HL-60 (cell line): Measurements from ENCODE around the gene BIVM.
A peak's percentile ranks its signal among the peaks of the same experiment; 100 is the strongest.

Experiments
- DNase-seq, 2 experiments: peaks; one replicate each; pipeline ENCODE4 v3.0.0-alpha.2; 2010 to 2020; ENCODE audit warnings: low read depth in 1 of 2, low spot score in 1 of 2
- H3K27ac ChIP-seq: fragments of 250-450 bp; sonication (Bioruptor Pico); replicated peaks from 2 replicates; pipeline ENCODE4 v1.5.1; 2020; ENCODE audit warnings: mild to moderate bottlenecking, moderate library complexity
- H3K27me3 ChIP-seq: fragments of 250-450 bp; sonication (Bioruptor Pico); 2 replicates; pipeline ENCODE4 v1.5.1; 2021; ENCODE audit warnings: mild to moderate bottlenecking, moderate library complexity; ENCODE audit not compliant: insufficient read depth, poor library complexity, severe bottlenecking
- H3K4me3 ChIP-seq: replicated peaks from 2 replicates; pipeline ENCODE4 v1.5.1; 2011; ENCODE audit warnings: mild to moderate bottlenecking, control low read depth, low read length; ENCODE audit not compliant: insufficient read depth
- GABPA ChIP-seq: IDR thresholded peaks from 2 replicates; pipeline ENCODE4 v1.6.1; 2012; ENCODE audit warnings: low read depth
- POLR2AphosphoS5 ChIP-seq: IDR thresholded peaks from 2 replicates; pipeline ENCODE4 v1.6.1; 2012; ENCODE audit warnings: low read depth
- SPI1 ChIP-seq: IDR thresholded peaks from 2 replicates; pipeline ENCODE4 v1.6.1; 2012; ENCODE audit warnings: low read depth, mild to moderate bottlenecking, borderline replicate concordance
- TF ChIP-seq, protein P1 (sequence below): IDR thresholded peaks from 2 replicates; pipeline ENCODE4 v1.6.1; 2012; ENCODE audit warnings: low read depth; ENCODE audit not compliant: insufficient replicate concordance
- TF ChIP-seq, protein P2 (sequence below): IDR thresholded peaks from one replicate; pipeline ENCODE4 v1.5.1; 2011; ENCODE audit warnings: low read length, control low read depth, inconsistent platforms; ENCODE audit not compliant: insufficient read depth

BIVM gene

DNA sequence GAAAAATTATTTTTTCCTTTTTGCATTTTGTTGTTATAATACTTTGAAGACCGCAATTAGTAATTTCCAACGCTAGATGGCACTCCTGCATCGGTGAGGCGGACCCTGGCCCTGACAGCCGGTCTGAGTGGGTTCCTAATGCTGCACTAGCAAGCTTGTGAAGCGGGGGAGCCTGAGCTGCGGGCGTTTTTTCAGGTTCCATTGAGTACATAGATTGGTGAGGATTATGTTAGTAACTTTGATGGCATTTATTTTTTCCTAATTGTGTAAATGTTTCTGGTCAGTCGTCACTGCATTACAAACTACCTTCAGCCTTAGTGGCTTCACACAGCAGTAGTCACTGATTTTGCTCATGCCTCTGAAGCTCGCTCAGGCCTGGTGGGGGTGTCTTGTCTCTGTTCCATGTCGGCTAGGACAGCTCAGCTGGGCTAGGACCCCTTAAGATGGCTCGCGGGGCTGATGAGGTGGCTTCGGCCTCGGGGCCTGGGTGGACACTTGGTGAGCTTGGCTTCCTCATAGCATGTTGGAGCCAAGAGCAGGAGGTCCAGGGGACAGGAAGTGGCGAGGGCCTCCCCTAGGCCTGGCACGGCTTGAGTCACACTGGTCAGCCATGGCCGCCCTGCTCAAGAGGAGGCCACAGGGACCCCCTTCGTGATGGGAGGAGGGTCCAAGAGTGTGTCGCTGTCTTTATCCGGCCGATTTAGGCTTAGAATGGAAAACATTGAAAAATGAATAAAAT lies 71.9 kb downstream of the BIVM start:
- H3K27ac ChIP-seq = no peak overlapping the region

DNA sequence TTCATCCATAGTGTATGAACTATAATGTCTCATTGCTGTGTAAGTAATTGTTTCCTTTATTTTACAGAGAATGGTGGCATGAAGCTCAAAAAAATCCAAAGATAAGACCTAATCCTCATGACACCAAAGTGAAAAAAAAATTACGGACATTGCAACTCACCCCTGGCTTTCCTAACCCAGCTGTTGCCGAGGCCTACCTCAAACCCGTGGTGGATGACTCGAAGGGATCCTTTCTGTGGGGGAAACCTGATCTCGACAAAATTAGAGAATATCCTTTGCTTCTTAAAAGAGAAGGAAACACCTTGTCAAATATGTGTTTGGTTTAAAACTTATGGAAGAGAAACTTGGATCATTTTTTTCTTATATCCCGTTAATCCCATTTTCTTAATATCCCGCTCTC lies 73.2 kb downstream of the BIVM start:
- H3K4me3 ChIP-seq = no peak overlapping the region
- no peak overlapping the region for H3K27ac ChIP-seq
- DNase-seq = no peak
- TF ChIP-seq, protein P1, sequence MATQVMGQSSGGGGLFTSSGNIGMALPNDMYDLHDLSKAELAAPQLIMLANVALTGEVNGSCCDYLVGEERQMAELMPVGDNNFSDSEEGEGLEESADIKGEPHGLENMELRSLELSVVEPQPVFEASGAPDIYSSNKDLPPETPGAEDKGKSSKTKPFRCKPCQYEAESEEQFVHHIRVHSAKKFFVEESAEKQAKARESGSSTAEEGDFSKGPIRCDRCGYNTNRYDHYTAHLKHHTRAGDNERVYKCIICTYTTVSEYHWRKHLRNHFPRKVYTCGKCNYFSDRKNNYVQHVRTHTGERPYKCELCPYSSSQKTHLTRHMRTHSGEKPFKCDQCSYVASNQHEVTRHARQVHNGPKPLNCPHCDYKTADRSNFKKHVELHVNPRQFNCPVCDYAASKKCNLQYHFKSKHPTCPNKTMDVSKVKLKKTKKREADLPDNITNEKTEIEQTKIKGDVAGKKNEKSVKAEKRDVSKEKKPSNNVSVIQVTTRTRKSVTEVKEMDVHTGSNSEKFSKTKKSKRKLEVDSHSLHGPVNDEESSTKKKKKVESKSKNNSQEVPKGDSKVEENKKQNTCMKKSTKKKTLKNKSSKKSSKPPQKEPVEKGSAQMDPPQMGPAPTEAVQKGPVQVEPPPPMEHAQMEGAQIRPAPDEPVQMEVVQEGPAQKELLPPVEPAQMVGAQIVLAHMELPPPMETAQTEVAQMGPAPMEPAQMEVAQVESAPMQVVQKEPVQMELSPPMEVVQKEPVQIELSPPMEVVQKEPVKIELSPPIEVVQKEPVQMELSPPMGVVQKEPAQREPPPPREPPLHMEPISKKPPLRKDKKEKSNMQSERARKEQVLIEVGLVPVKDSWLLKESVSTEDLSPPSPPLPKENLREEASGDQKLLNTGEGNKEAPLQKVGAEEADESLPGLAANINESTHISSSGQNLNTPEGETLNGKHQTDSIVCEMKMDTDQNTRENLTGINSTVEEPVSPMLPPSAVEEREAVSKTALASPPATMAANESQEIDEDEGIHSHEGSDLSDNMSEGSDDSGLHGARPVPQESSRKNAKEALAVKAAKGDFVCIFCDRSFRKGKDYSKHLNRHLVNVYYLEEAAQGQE = no peak
- TF ChIP-seq SPI1 = no peak
- TF ChIP-seq POLR2AphosphoS5 = no peak
- no peak for TF ChIP-seq GABPA
- TF ChIP-seq, protein P2, sequence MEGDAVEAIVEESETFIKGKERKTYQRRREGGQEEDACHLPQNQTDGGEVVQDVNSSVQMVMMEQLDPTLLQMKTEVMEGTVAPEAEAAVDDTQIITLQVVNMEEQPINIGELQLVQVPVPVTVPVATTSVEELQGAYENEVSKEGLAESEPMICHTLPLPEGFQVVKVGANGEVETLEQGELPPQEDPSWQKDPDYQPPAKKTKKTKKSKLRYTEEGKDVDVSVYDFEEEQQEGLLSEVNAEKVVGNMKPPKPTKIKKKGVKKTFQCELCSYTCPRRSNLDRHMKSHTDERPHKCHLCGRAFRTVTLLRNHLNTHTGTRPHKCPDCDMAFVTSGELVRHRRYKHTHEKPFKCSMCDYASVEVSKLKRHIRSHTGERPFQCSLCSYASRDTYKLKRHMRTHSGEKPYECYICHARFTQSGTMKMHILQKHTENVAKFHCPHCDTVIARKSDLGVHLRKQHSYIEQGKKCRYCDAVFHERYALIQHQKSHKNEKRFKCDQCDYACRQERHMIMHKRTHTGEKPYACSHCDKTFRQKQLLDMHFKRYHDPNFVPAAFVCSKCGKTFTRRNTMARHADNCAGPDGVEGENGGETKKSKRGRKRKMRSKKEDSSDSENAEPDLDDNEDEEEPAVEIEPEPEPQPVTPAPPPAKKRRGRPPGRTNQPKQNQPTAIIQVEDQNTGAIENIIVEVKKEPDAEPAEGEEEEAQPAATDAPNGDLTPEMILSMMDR = no peak
- no peaks in the 10 kb centered on the region for H3K27me3 ChIP-seq

More for the DNA sequence above, 71.9 kb downstream of the BIVM start:
- Histone ChIP-seq H3K27me3 (no peaks in the 10 kb centered on the region), H3K4me3 (no peak overlapping the region)
- TF ChIP-seq, protein P2 = peak; percentile 57
- TF ChIP-seq POLR2AphosphoS5 = no peak
- TF ChIP-seq, protein P1 = no peak
- DNase-seq = peak in 1 of 2 experiments; percentile 53

GRCh38 chr13:102872531-102872930 lies 73.6 kb downstream of the BIVM start:
- TF ChIP-seq GABPA (no peak), POLR2AphosphoS5 (no peak)
- TF ChIP-seq, protein P1 = no peak
- Histone ChIP-seq H3K4me3 (no peak overlapping the region), H3K27me3 (no peaks in the 10 kb centered on the region), H3K27ac (no peak overlapping the region)
- DNase-seq = no peak
